ENCODE results near the gene FAM187B.
"Not testable (repeated sequence)": the region's sequence is repeated elsewhere in the genome, so short reads cannot be mapped to it uniquely, and the experiment has no call there.

The FAM187B gene

GRCh38 chr19:35253316-35254286 lies 25.1 kb upstream of the FAM187B start:
- CTCF ChIA-PET = interaction anchor here (0.6 to 0.8 kb wide), 2 partner anchors 11 to 243 kb away, joined by 3 read pairs; no protein-coding TSS in a partner anchor
- H3K4me3 Mint-ChIP-seq = no peak overlapping the region
- peaks cover 22% of the 10 kb centered on the region for H3K27me3 Mint-ChIP-seq

GRCh38 chr19:35251456-35251855 lies 22.9 kb upstream of the FAM187B start:
- peaks cover 39% of the 10 kb centered on the region for H3K4me1 Mint-ChIP-seq
- peaks cover 22% of the 10 kb centered on the region for H3K36me3 Mint-ChIP-seq
- CTCF ChIA-PET = interaction anchor here (0.6 to 1.2 kb wide), 3 partner anchors 12 to 34 kb away, joined by 3 read pairs; no protein-coding TSS in a partner anchor
- H3K27me3 Mint-ChIP-seq = peaks cover 38% of the 10 kb centered on the region
- no peak for DNase-seq
- H3K27ac Mint-ChIP-seq = no peak overlapping the region
- H3K9me3 Mint-ChIP-seq = no peaks in the 10 kb centered on the region
- H3K4me3 Mint-ChIP-seq = no peak overlapping the region

More at GRCh38 chr19:35253316-35254286, 25.1 kb upstream of the FAM187B start:
- Mint-ChIP-seq H3K27ac (no peak overlapping the region), H3K36me3 (peaks cover 24% of the 10 kb centered on the region), H3K9me3 (no peaks in the 10 kb centered on the region), H3K4me1 (peaks cover 41% of the 10 kb centered on the region)
- no peak for DNase-seq

GRCh38 chr19:35249848-35250711 lies 21.5 kb upstream of the FAM187B start:
- CTCF ChIA-PET = interaction anchor here (1.0 to 1.2 kb wide), 2 partner anchors 14 kb away, joined by 3 read pairs; no protein-coding TSS in a partner anchor
- peaks cover 5% of the 10 kb centered on the region for H3K9me3 Mint-ChIP-seq
- peak overlapping the region; percentile 5 for H3K27ac Mint-ChIP-seq
- peaks cover 37% of the 10 kb centered on the region for H3K4me1 Mint-ChIP-seq
- H3K36me3 Mint-ChIP-seq = peaks cover 17% of the 10 kb centered on the region
- DNase-seq = no peak
- H3K4me3 Mint-ChIP-seq = peak overlapping the region; percentile 82
- peaks cover 49% of the 10 kb centered on the region for H3K27me3 Mint-ChIP-seq

- peak overlapping the region; percentile 82 for H3K4me3 Mint-ChIP-seq
- peaks cover 11% of the 10 kb centered on the region for H3K9me3 Mint-ChIP-seq
- peaks cover 54% of the 10 kb centered on the region for H3K27me3 Mint-ChIP-seq
- CTCF ChIA-PET = no interaction called here
- no peak for DNase-seq
- H3K36me3 Mint-ChIP-seq = peaks cover 24% of the 10 kb centered on the region
- no peak overlapping the region for H3K27ac Mint-ChIP-seq
- H3K4me1 Mint-ChIP-seq = peaks cover 37% of the 10 kb centered on the region
These were observed 20.8 kb upstream of the FAM187B start for GRCh38 chr19:35249146-35249847.

GRCh38 chr19:35248310-35249145 lies 20.0 kb upstream of the FAM187B start, which contains the start of gene LSR:
TSS of gene LSR (plus strand) at chr19:35249002. CDS start at chr19:35249023, 21 bp downstream.
- H3K4me3 Mint-ChIP-seq = peak within 1 kb of the TSS; percentile 82
- peaks cover 24% of the 10 kb centered on the region for H3K36me3 Mint-ChIP-seq
- peak within 1 kb of the TSS; percentile 83 for H3K27ac Mint-ChIP-seq
- CTCF ChIA-PET = no interaction called here
- H3K9me3 Mint-ChIP-seq = peaks cover 15% of the 10 kb centered on the region
- H3K4me1 Mint-ChIP-seq = peaks cover 37% of the 10 kb centered on the region
- peaks cover 54% of the 10 kb centered on the region for H3K27me3 Mint-ChIP-seq
- peak; percentile 82 for DNase-seq

GRCh38 chr19:35247526-35248309 lies 19.2 kb upstream of the FAM187B start:
- peak overlapping the region; percentile 83 for H3K27ac Mint-ChIP-seq

GRCh38 chr19:35246466-35247092 lies 18.0 kb upstream of the FAM187B start:
- CTCF ChIA-PET = no interaction called here
- no peak overlapping the region for H3K27ac Mint-ChIP-seq
- H3K9me3 Mint-ChIP-seq = peaks cover 22% of the 10 kb centered on the region
- peak overlapping the region; percentile 35 for H3K4me3 Mint-ChIP-seq
- H3K36me3 Mint-ChIP-seq = peaks cover 25% of the 10 kb centered on the region
- peaks cover 62% of the 10 kb centered on the region for H3K27me3 Mint-ChIP-seq
- DNase-seq = no peak
- peaks cover 35% of the 10 kb centered on the region for H3K4me1 Mint-ChIP-seq

More at GRCh38 chr19:35247526-35248309, 19.2 kb upstream of the FAM187B start:
- Mint-ChIP-seq H3K4me1 (peaks cover 35% of the 10 kb centered on the region), H3K4me3 (peak overlapping the region; percentile 82), H3K36me3 (peaks cover 21% of the 10 kb centered on the region), H3K9me3 (peaks cover 18% of the 10 kb centered on the region), H3K27me3 (peaks cover 54% of the 10 kb centered on the region)
- CTCF ChIA-PET = interaction anchor here (0.9 kb wide), 1 partner anchor 247 kb away, joined by 3 read pairs; no protein-coding TSS in a partner anchor
- peak; percentile 64 for DNase-seq

GRCh38 chr19:35241417-35241816 lies 12.9 kb upstream of the FAM187B start:
- Mint-ChIP-seq H3K4me1 (peaks cover 28% of the 10 kb centered on the region), H3K4me3 (no peak overlapping the region), H3K36me3 (peaks cover 26% of the 10 kb centered on the region), H3K27ac (no peak overlapping the region), H3K27me3 (peaks cover 31% of the 10 kb centered on the region), H3K9me3 (peaks cover 31% of the 10 kb centered on the region)
- CTCF ChIA-PET = interaction anchor here (1.4 to 2.2 kb wide), 4 partner anchors 24 to 100 kb away, joined by 4 to 7 read pairs (median 6); partner anchors contain the start of gene FXYD5
- no peak for DNase-seq

GRCh38 chr19:35240327-35240726 lies 11.8 kb upstream of the FAM187B start:
- peak overlapping the region; percentile 51 for H3K4me3 Mint-ChIP-seq
- DNase-seq = peak; percentile 39
- CTCF ChIA-PET = interaction anchor here (1.7 to 2.2 kb wide), 2 partner anchors 25 to 99 kb away, joined by 5 to 6 read pairs; no protein-coding TSS in a partner anchor
- H3K36me3 Mint-ChIP-seq = peaks cover 24% of the 10 kb centered on the region
- peak overlapping the region; percentile 86 for H3K27ac Mint-ChIP-seq
- peaks cover 27% of the 10 kb centered on the region for H3K9me3 Mint-ChIP-seq
- H3K4me1 Mint-ChIP-seq = peaks cover 28% of the 10 kb centered on the region
- H3K27me3 Mint-ChIP-seq = peaks cover 25% of the 10 kb centered on the region

- H3K36me3 Mint-ChIP-seq = peaks cover 23% of the 10 kb centered on the region
- DNase-seq, CTCF ChIA-PET: not testable (repeated sequence)
- peak overlapping the region; percentile 51 for H3K4me3 Mint-ChIP-seq
- peaks cover 28% of the 10 kb centered on the region for H3K4me1 Mint-ChIP-seq
- peaks cover 24% of the 10 kb centered on the region for H3K27me3 Mint-ChIP-seq
- peak overlapping the region; percentile 86 for H3K27ac Mint-ChIP-seq
- H3K9me3 Mint-ChIP-seq = peaks cover 26% of the 10 kb centered on the region
These were observed 11.1 kb upstream of the FAM187B start for GRCh38 chr19:35239597-35239996.

- H3K9me3 Mint-ChIP-seq = peaks cover 17% of the 10 kb centered on the region
- peaks cover 18% of the 10 kb centered on the region for H3K36me3 Mint-ChIP-seq
- peaks cover 32% of the 10 kb centered on the region for H3K27me3 Mint-ChIP-seq
- H3K4me3 Mint-ChIP-seq = no peak overlapping the region
- H3K4me1 Mint-ChIP-seq = peaks cover 28% of the 10 kb centered on the region
- H3K27ac Mint-ChIP-seq = peak overlapping the region; percentile 38
- CTCF ChIA-PET = interaction anchor here (0.9 to 1.4 kb wide), 3 partner anchors 14 to 258 kb away, joined by 3 to 4 read pairs (median 3); no protein-coding TSS in a partner anchor
- DNase-seq = peak; percentile 50
These were observed 8.3 kb upstream of the FAM187B start for GRCh38 chr19:35236638-35237400.
